ENCODE data around the gene MED15. TPM values are rescaled to one million over a fixed set of nuclear protein-coding genes. Genes with fewer than 3 reads are reported as not detected.

The MED15 gene
- total and polyA plus RNA-seq, 10 of the 15 experiments (the other 5 are each of a cell fraction or from before 2014, with no cell fraction given) = 1.4 to 75.2 (median 26.9) TPM

DNA sequence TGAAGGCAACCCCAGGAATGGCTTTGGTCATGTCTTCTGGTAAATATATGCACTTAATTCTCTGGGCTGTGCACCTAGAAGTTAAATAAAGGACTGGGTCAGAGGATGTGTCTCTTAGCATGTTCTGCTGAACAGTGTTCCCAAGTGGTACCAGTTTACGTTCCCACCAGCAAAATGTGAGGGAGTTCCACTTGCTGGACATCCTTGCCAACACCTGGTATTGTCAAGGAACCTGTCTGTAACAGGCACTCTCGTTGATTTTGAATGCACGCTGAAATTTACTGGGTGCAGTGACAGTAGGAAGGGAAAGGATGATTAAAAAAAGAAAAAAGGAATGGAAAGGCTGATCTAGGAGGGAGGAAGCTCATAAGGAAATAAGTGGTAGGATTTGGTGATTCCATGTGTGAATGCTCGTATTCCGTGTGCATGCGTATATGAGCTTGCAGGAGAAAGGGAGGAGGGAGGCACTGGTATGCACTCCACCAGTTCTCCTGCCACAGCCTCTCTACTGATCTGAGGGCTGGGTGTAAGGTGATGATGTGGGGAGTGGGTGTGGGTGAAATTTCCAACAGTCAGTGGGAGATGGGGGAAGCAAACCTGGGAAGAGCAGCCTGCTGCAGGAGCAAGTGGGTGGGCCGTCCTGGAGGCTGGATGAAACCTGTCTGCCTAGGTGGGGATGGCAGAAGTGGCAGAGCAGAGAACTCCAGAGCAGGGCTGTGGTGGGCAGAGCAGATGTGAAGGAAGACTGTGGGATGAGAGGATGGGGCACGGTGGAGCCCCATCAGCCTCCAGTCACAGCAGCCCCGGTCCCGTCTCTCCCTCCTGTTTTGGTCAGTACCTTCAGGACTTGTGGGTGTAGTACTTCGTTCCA is 15.0 kb downstream of the MED15 start:
- 63% methylated on average over 11 of the region's 11 CpGs for WGBS (ENCODE audit: insufficient coverage, insufficient replicate concordance, low lambda C conversion rate, missing lambda C conversion rate)
- RAD21 ChIA-PET (ENCODE audit: unreplicated experiment) = no interaction called here
- H3K4me1 ChIP-seq (ENCODE audit: control insufficient read depth, insufficient read depth, low read length) = peaks cover 24% of the 10 kb centered on the region
- H3K9me3 ChIP-seq (replicated peaks; ENCODE audit: control insufficient read depth, insufficient read depth, low read length) = no peaks in the 10 kb centered on the region
- in situ Hi-C loops (cut with MboI) = no loop called here
- no TSS peak for BruUV-seq (replicated peaks)
- no peaks in the 10 kb centered on the region for H3K27me3 ChIP-seq (replicated peaks in 1 of 2; ENCODE audit: control insufficient read depth in 2 of 2, insufficient read depth in 2 of 2, low read length in 1 of 2)
- CTCF ChIA-PET = interaction anchor here (2.4 kb wide), 1 partner anchor 42 kb away, joined by 8 read pairs; no protein-coding TSS in a partner anchor
- H3K36me3 ChIP-seq (ENCODE audit: control insufficient read depth in 2 of 2, insufficient read depth in 2 of 2, low read length in 1 of 2) = peaks cover 16% of the 10 kb centered on the region in 2 experiments; a peak in 3 of 4 replicates
- TF ChIP-seq, protein P1, sequence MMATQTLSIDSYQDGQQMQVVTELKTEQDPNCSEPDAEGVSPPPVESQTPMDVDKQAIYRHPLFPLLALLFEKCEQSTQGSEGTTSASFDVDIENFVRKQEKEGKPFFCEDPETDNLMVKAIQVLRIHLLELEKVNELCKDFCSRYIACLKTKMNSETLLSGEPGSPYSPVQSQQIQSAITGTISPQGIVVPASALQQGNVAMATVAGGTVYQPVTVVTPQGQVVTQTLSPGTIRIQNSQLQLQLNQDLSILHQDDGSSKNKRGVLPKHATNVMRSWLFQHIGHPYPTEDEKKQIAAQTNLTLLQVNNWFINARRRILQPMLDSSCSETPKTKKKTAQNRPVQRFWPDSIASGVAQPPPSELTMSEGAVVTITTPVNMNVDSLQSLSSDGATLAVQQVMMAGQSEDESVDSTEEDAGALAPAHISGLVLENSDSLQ (IDR thresholded peaks at IDR 0.05) = no peak
- DNase-seq (ENCODE audit: low read depth, low spot score) (no peak), FAIRE-seq (no peak), ATAC-seq (no peak; the same call in 2 of the 3 replicates)
- no peak overlapping the region for H2AFZ ChIP-seq (ENCODE audit: control insufficient read depth, low read depth, low read length)
- POLR2A ChIA-PET = no interaction called here
- no peak overlapping the region for H3K4me3 ChIP-seq
- intact Hi-C loops (cut with micrococcal nuclease; ENCODE audit: unreplicated experiment) = no loop called here
- SMC1A ChIA-PET (ENCODE audit: uncharacterized antibody, unreplicated experiment) = interaction anchor here (0.9 to 1.9 kb wide), 2 partner anchors 10 to 16 kb away, joined by 3 to 5 read pairs; no protein-coding TSS in a partner anchor
- H3K4me2 ChIP-seq (ENCODE audit: control insufficient read depth, insufficient read depth) = peak overlapping the region; percentile 40; the same call in 1 of the 2 replicates
- peaks cover 8% of the 10 kb centered on the region for H4K20me1 ChIP-seq (ENCODE audit: control insufficient read depth, insufficient read depth)
- peaks cover 71% of the 10 kb centered on the region for H3K79me2 ChIP-seq (ENCODE audit: control insufficient read depth, insufficient read depth, low read length)
- peak overlapping the region; percentile 77; the same call in 1 of the 2 replicates for H3K27ac ChIP-seq (ENCODE audit: control insufficient read depth, insufficient read depth)
- H3K9ac ChIP-seq (ENCODE audit: control insufficient read depth, insufficient read depth, low read length) = no peak overlapping the region

Data from GM12878 (cell line).